Natural killer cell (primary cell): ENCODE data around the gene GRB10. TPM values are rescaled to one million over a fixed set of nuclear protein-coding genes. Genes with fewer than 3 reads are reported as not detected.

Experiments used
- ATAC-seq, 3 donors: fragments of 150-1000 bp in 2 of 3; fragments of 200-7000 bp in 1 of 3; cut with Tn5 transposase; 1 replicate in 1 of 3; 2 replicates in 2 of 3; pipeline ENCODE4 v1.10.0; 2021; ENCODE audit warnings: mild to moderate bottlenecking in 2 of 3, moderate library complexity in 2 of 3
- DNase-seq, 2 donors: peaks; one replicate each; pipeline versions ENCODE4 v3.0.0 to v3.0.0-alpha.2; 2013 to 2021; ENCODE audit warnings: mixed read lengths in 1 of 2
- H3K27ac ChIP-seq: one replicate; pipeline ENCODE4 v1.5.1; 2013; ENCODE audit warnings: mild to moderate bottlenecking, low read length
- H3K27me3 ChIP-seq: one replicate; pipeline ENCODE4 v1.6.1; 2013; ENCODE audit warnings: low read length; ENCODE audit not compliant: control insufficient read depth, insufficient read depth
- H3K36me3 ChIP-seq: one replicate; pipeline ENCODE4 v1.6.1; 2013; ENCODE audit warnings: low read length; ENCODE audit not compliant: control insufficient read depth, insufficient read depth
- H3K4me1 ChIP-seq: one replicate; pipeline ENCODE4 v1.6.1; 2013; ENCODE audit warnings: low read length; ENCODE audit not compliant: control insufficient read depth, insufficient read depth
- H3K4me3 ChIP-seq: one replicate; pipeline ENCODE4 v1.5.1; 2013; ENCODE audit warnings: low read length
- H3K9me3 ChIP-seq: one replicate; pipeline ENCODE4 v1.6.1; 2013; ENCODE audit warnings: low read length; ENCODE audit not compliant: control insufficient read depth, insufficient read depth
- H3K27ac Mint-ChIP-seq, 2 donors: one replicate each; pipeline ENCODE4 v1.8.0; 2022; ENCODE audit warnings: mild to moderate bottlenecking in 2 of 2, mixed read lengths in 2 of 2, moderate library complexity in 1 of 2
- H3K27me3 Mint-ChIP-seq, 2 donors: one replicate each; pipeline ENCODE4 v1.8.0; 2022; ENCODE audit warnings: low read depth in 2 of 2, mixed read lengths in 2 of 2
- H3K36me3 Mint-ChIP-seq: one replicate; pipeline ENCODE4 v1.8.0; 2022; ENCODE audit warnings: mixed read lengths
- H3K4me1 Mint-ChIP-seq, 2 donors: one replicate each; pipeline ENCODE4 v1.8.0; 2022; ENCODE audit warnings: mixed read lengths in 2 of 2
- H3K4me3 Mint-ChIP-seq: one replicate; pipeline ENCODE4 v1.8.0; 2022; ENCODE audit warnings: mild to moderate bottlenecking, moderate library complexity, mixed read lengths
- H3K9me3 Mint-ChIP-seq, 2 donors: one replicate each; pipeline ENCODE4 v1.8.0; 2022; ENCODE audit warnings: mixed read lengths in 2 of 2
- CTCF ChIP-seq: fragments of 200-600 bp; IDR thresholded peaks from one replicate; pipeline ENCODE4 v1.8.0; 2022; ENCODE audit warnings: antibody characterized with exemption
- WGBS: methylation state at CpG from one replicate; pipeline ENCODE4 v1.1.7; 2013; ENCODE audit warnings: missing lambda C conversion rate; ENCODE audit not compliant: insufficient coverage; 5-methylcytosine and 5-hydroxymethylcytosine counted together
- intact Hi-C: fragments of 100-400 bp; cut with micrococcal nuclease; formaldehyde crosslinking; loops from one replicate; pipeline ENCODE4 v1.14.2; 2022
- total RNA-seq, 4 donors: library from RNA; stranded (reverse); fragments of 120-200 nt in 1 of 4; gene quantifications; one replicate each; pipeline versions ENCODE4 v1.2.3 to v1.2.4, GENCODE V29; 2013 to 2022

GRB10 gene
- total RNA-seq, 3 donors from 2014 or later (not counting 1 experiment from before 2014, with no cell fraction given), result 0.16 to 24.4 (median 1.4) TPM

DNA sequence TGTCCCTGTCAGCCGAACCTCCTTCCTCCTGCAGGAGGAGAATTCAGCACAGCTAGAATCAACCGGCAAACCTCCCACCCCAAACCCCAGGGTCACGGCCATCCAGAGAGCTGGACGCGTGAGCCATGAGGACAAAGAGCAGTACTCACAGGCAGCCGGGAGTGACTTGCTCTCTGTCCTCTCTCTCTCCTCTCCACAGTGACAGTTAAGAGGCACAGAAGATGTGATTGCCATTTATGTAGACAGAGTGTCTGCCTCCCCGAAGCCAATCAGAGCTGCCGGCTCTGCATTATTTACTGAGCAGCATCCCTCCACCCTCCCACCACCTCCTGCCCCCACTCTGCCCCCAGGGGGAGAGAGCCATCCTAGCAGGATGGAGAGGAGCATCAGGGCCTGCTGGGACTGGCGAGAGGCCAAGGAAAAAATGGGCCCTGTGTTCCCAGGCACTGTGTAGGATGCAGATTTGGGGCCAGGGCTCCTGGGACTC lies 221.8 kb downstream of the GRB10 start:
- WGBS, result 83% methylated on average over 9 of the region's 9 CpGs
- H3K36me3 ChIP-seq, result no peaks in the 10 kb centered on the region
- H3K27ac ChIP-seq, result no peak overlapping the region
- DNase-seq (no peak), ATAC-seq (no peak)
- Mint-ChIP-seq H3K9me3 (no peaks in the 10 kb centered on the region), H3K36me3 (no peaks in the 10 kb centered on the region), H3K4me3 (no peak overlapping the region), H3K27me3 (peaks cover 17 to 34% of the 10 kb centered on the region in 2 donors), H3K4me1 (no peaks in the 10 kb centered on the region), H3K27ac (no peak overlapping the region)
- intact Hi-C loops, result no loop called here
- no peaks in the 10 kb centered on the region for H3K4me1 ChIP-seq
- no peaks in the 10 kb centered on the region for H3K27me3 ChIP-seq
- no peaks in the 10 kb centered on the region for H3K9me3 ChIP-seq
- no peak overlapping the region for H3K4me3 ChIP-seq
- TF ChIP-seq CTCF, result no peak

GRCh38 chr7:50559881-50560280 lies 222.8 kb downstream of the GRB10 start:
- H3K9me3 Mint-ChIP-seq, result no peaks in the 10 kb centered on the region
- H3K4me3 Mint-ChIP-seq, result no peak overlapping the region
- no peaks in the 10 kb centered on the region for H3K9me3 ChIP-seq
- no peak for TF ChIP-seq CTCF
- no peaks in the 10 kb centered on the region for H3K36me3 ChIP-seq
- H3K4me1 ChIP-seq, result no peaks in the 10 kb centered on the region
- peaks cover 13 to 27% of the 10 kb centered on the region in 2 donors for H3K27me3 Mint-ChIP-seq
- H3K4me1 Mint-ChIP-seq, result no peaks in the 10 kb centered on the region
- H3K36me3 Mint-ChIP-seq, result no peaks in the 10 kb centered on the region
- ATAC-seq (no peak), DNase-seq (no peak)
- no peak overlapping the region for H3K27ac ChIP-seq
- H3K27ac Mint-ChIP-seq, result no peak overlapping the region
- intact Hi-C loops, result no loop called here
- no peak overlapping the region for H3K4me3 ChIP-seq
- H3K27me3 ChIP-seq, result no peaks in the 10 kb centered on the region
- 19% methylated on average over 7 of the region's 7 CpGs for WGBS

GRCh38 chr7:50558294-50559053 lies 224.2 kb downstream of the GRB10 start:
- TF ChIP-seq CTCF, result no peak
- H3K27me3 ChIP-seq, result no peaks in the 10 kb centered on the region
- Mint-ChIP-seq H3K4me3 (no peak overlapping the region), H3K27me3 (peaks cover 13 to 27% of the 10 kb centered on the region in 2 donors), H3K4me1 (no peaks in the 10 kb centered on the region), H3K27ac (no peak overlapping the region), H3K36me3 (no peaks in the 10 kb centered on the region), H3K9me3 (no peaks in the 10 kb centered on the region)
- no peak overlapping the region for H3K27ac ChIP-seq
- ATAC-seq, result no peak
- no peak overlapping the region for H3K4me3 ChIP-seq
- 64% methylated on average over 5 of the region's 5 CpGs for WGBS
- intact Hi-C loops, result no loop called here
- no peak for DNase-seq
- no peaks in the 10 kb centered on the region for H3K36me3 ChIP-seq
- no peaks in the 10 kb centered on the region for H3K4me1 ChIP-seq
- no peaks in the 10 kb centered on the region for H3K9me3 ChIP-seq
